Uterus (tissue), 4 donors: Measurements from ENCODE around the gene DIAPH3. TPM values are rescaled to one million over a fixed set of nuclear protein-coding genes. Genes with fewer than 3 reads are reported as not detected.

Experiments
- DNase-seq, 2 donors: peaks; one replicate each; pipeline ENCODE4 v3.0.0-alpha.2; 2019 to 2020
- H3K27ac ChIP-seq, 2 donors: fragments of 200-600 bp; sonication (generic); 1 replicate in 1 of 2; 2 replicates in 1 of 2; pipeline ENCODE4 v1.5.1; 2016 to 2018
- H3K27me3 ChIP-seq, 2 donors: fragments of 200-600 bp; sonication (generic); one replicate each; pipeline ENCODE4 v1.5.1; 2018 to 2019; ENCODE audit warnings: control low read depth in 1 of 2
- H3K36me3 ChIP-seq, 2 donors: fragments of 200-600 bp; sonication (generic); one replicate each; pipeline ENCODE4 v1.5.1; 2019; ENCODE audit warnings: control low read depth in 1 of 2
- H3K4me1 ChIP-seq, 2 donors: fragments of 200-600 bp; sonication (generic); one replicate each; pipeline ENCODE4 v1.5.1; 2018 to 2019; ENCODE audit warnings: control low read depth in 1 of 2
- H3K4me3 ChIP-seq, 2 donors: fragments of 200-600 bp; sonication (generic); 1 replicate in 1 of 2; 2 replicates in 1 of 2; pipeline ENCODE4 v1.5.1; 2018 to 2019; ENCODE audit warnings: mild to moderate bottlenecking in 1 of 2
- H3K9me3 ChIP-seq, 2 donors: fragments of 200-600 bp; sonication (generic); one replicate each; pipeline ENCODE4 v1.5.1; 2019; ENCODE audit warnings: control low read depth in 1 of 2
- POLR2A ChIP-seq, 2 donors: fragments of 450-650 bp; IDR thresholded peaks; one replicate each; pipeline ENCODE4 v1.6.1; 2016; ENCODE audit warnings: antibody characterized with exemption in 2 of 2, mild to moderate bottlenecking in 1 of 2, moderate library complexity in 1 of 2
- intact Hi-C: fragments of 100-400 bp; cut with DNase I; formaldehyde crosslinking; loops from one replicate; pipeline ENCODE4 v1.15.1; 2023; ENCODE audit warnings: low total_unique reads
- total RNA-seq, 4 donors: library from RNA; depleted of rRNA in 3 of 4; stranded (reverse); fragments of >200 nt in 3 of 4; gene quantifications; one replicate each; pipeline versions ENCODE4 v1.1.0 to v1.2.4, GENCODE V29; 2014 to 2023
- TF ChIP-seq, protein P1 (sequence below), 4 experiments: fragments of 200-600 bp in 2 of 4; fragments of 450-650 bp in 2 of 4; sonication (generic) in 2 of 4; IDR thresholded peaks; one replicate each; pipeline ENCODE4 v1.5.1; 2016 to 2019; ENCODE audit warnings: antibody characterized with exemption in 4 of 4, mild to moderate bottlenecking in 2 of 4, moderate library complexity in 1 of 4
- donor health status: DM: yes; HTN: yes; CAD: no.

DIAPH3 gene
- total RNA-seq, 4 donors from 2014 or later, result 11.4 TPM; not detected in 3

GRCh38 chr13:59978862-59979261 is 184.9 kb downstream of the DIAPH3 start:
- no peak overlapping the region for H3K4me3 ChIP-seq
- DNase-seq, result no peak
- no peaks in the 10 kb centered on the region for H3K36me3 ChIP-seq
- H3K27me3 ChIP-seq, result no peaks in the 10 kb centered on the region
- H3K9me3 ChIP-seq, result no peaks in the 10 kb centered on the region
- no peak for TF ChIP-seq POLR2A (IDR thresholded peaks at IDR 0.05)
- TF ChIP-seq, protein P1, sequence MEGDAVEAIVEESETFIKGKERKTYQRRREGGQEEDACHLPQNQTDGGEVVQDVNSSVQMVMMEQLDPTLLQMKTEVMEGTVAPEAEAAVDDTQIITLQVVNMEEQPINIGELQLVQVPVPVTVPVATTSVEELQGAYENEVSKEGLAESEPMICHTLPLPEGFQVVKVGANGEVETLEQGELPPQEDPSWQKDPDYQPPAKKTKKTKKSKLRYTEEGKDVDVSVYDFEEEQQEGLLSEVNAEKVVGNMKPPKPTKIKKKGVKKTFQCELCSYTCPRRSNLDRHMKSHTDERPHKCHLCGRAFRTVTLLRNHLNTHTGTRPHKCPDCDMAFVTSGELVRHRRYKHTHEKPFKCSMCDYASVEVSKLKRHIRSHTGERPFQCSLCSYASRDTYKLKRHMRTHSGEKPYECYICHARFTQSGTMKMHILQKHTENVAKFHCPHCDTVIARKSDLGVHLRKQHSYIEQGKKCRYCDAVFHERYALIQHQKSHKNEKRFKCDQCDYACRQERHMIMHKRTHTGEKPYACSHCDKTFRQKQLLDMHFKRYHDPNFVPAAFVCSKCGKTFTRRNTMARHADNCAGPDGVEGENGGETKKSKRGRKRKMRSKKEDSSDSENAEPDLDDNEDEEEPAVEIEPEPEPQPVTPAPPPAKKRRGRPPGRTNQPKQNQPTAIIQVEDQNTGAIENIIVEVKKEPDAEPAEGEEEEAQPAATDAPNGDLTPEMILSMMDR (IDR thresholded peaks at IDR 0.05), result no peak
- no peak overlapping the region for H3K27ac ChIP-seq
- intact Hi-C loops, result no loop called here
- no peaks in the 10 kb centered on the region for H3K4me1 ChIP-seq

DNA sequence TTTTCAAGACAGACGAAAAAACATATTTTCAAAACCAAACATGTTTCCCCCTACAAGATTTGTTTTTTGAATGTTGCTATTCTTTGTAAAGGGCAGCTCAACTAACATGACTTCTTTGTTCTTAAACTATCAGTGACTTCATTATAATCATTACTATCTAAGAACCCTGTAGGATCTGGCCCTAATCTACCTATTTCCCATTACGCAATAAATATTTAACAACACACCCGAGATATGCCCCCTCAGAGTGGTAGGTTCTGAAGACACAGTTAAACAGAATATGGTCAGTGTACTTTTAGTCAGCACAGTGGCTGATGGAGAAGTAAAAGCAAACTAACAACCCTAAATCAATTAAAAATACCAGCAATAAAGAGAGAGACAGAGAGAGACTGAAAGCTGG is 186.9 kb downstream of the DIAPH3 start:
- no peaks in the 10 kb centered on the region for H3K27me3 ChIP-seq
- no peak for DNase-seq
- TF ChIP-seq, protein P1 (IDR thresholded peaks at IDR 0.05), result no peak
- TF ChIP-seq POLR2A (IDR thresholded peaks at IDR 0.05), result no peak
- H3K27ac ChIP-seq, result no peak overlapping the region
- H3K4me1 ChIP-seq, result no peaks in the 10 kb centered on the region
- no peaks in the 10 kb centered on the region for H3K9me3 ChIP-seq
- H3K4me3 ChIP-seq, result no peak overlapping the region
- intact Hi-C loops, result no loop called here
- no peaks in the 10 kb centered on the region for H3K36me3 ChIP-seq

- TF ChIP-seq, protein P1 (IDR thresholded peaks at IDR 0.05), result no peak
- TF ChIP-seq POLR2A (IDR thresholded peaks at IDR 0.05), result no peak
- Histone ChIP-seq H3K27me3 (no peaks in the 10 kb centered on the region), H3K27ac (no peak overlapping the region), H3K36me3 (no peaks in the 10 kb centered on the region), H3K4me1 (no peaks in the 10 kb centered on the region), H3K9me3 (no peaks in the 10 kb centered on the region), H3K4me3 (no peak overlapping the region)
- intact Hi-C loops, result no loop called here
- DNase-seq, result no peak
These were observed 187.8 kb downstream of the DIAPH3 start for GRCh38 chr13:59975807-59976435.

DNA sequence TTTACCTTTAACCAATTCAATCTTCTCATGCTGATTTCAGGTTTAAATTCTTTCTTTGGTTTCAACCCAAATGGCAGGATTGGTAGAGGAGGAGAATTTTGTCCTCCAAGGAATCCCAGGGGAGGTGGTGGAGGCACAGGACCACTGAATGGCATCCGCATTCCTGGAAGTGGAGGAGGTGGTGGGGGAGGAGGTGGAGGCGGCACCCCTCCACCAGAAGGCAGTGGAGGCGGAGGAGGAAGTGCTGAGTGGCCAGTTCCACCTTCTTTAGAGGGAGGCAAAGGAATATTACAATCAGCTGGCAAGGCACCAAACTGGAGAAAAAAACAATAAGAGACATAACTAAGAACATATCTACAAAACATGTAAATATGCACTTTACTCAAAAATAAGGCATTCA is 192.9 kb downstream of the DIAPH3 start:
- DNase-seq, result no peak
- no peak for TF ChIP-seq POLR2A (IDR thresholded peaks at IDR 0.05)
- TF ChIP-seq, protein P1 (IDR thresholded peaks at IDR 0.05), result no peak
- H3K27me3 ChIP-seq, result no peaks in the 10 kb centered on the region
- no peaks in the 10 kb centered on the region for H3K9me3 ChIP-seq
- H3K4me3 ChIP-seq, result no peak overlapping the region
- intact Hi-C loops, result no loop called here
- H3K4me1 ChIP-seq, result no peaks in the 10 kb centered on the region
- no peaks in the 10 kb centered on the region for H3K36me3 ChIP-seq
- H3K27ac ChIP-seq, result no peak overlapping the region

DNA sequence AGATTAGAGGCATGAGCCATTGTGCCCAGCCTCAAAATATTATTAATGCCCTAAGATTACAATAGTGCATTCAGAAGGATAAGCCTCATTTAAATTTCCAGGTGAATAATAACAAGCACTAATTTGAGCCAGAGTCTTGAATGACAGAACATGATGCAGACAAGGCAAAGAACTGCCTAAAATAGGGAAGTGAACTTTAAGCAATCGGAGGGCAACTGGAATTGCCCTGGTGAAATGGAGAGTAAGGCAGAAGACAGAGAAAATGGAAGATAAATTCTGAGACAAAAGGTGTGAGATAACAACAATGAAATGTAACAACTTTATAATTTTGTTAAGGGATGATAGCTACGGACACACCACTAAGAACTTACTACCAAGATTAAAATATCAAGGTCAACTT is 199.9 kb downstream of the DIAPH3 start:
- H3K9me3 ChIP-seq, result no peaks in the 10 kb centered on the region
- H3K27me3 ChIP-seq, result no peaks in the 10 kb centered on the region
- no peak for TF ChIP-seq POLR2A (IDR thresholded peaks at IDR 0.05)
- TF ChIP-seq, protein P1 (IDR thresholded peaks at IDR 0.05), result no peak
- H3K27ac ChIP-seq, result no peak overlapping the region
- no peaks in the 10 kb centered on the region for H3K4me1 ChIP-seq
- no peak overlapping the region for H3K4me3 ChIP-seq
- intact Hi-C loops, result no loop called here
- no peak for DNase-seq
- no peaks in the 10 kb centered on the region for H3K36me3 ChIP-seq
